GM10266 (cell line): Measurements from ENCODE around the gene DMRTC2.

Experiments
- DNase-seq: peaks from one replicate; pipeline ENCODE4 v3.0.0; 2012; ENCODE audit errors: extremely low spot score
- TF ChIP-seq, protein P1 (sequence below): IDR thresholded peaks from 2 replicates; pipeline ENCODE4 v1.5.1; 2012; ENCODE audit warnings: mild to moderate bottlenecking, low read depth; ENCODE audit not compliant: control insufficient read depth, insufficient read depth; ENCODE audit errors: missing control alignments

DMRTC2 gene

GRCh38 chr19:41876847-41877832 is 32.3 kb downstream of the DMRTC2 start, which contains the start of gene CD79A:
Gene CD79A, plus strand, starts transcription at chr19:41877279. Its CDS starts 26 bp downstream, at chr19:41877305.
- DNase-seq: peak; percentile 83
- TF ChIP-seq, protein P1, sequence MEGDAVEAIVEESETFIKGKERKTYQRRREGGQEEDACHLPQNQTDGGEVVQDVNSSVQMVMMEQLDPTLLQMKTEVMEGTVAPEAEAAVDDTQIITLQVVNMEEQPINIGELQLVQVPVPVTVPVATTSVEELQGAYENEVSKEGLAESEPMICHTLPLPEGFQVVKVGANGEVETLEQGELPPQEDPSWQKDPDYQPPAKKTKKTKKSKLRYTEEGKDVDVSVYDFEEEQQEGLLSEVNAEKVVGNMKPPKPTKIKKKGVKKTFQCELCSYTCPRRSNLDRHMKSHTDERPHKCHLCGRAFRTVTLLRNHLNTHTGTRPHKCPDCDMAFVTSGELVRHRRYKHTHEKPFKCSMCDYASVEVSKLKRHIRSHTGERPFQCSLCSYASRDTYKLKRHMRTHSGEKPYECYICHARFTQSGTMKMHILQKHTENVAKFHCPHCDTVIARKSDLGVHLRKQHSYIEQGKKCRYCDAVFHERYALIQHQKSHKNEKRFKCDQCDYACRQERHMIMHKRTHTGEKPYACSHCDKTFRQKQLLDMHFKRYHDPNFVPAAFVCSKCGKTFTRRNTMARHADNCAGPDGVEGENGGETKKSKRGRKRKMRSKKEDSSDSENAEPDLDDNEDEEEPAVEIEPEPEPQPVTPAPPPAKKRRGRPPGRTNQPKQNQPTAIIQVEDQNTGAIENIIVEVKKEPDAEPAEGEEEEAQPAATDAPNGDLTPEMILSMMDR: no peak

GRCh38 chr19:41877916-41878905 is 33.4 kb downstream of the DMRTC2 start:
- peak; percentile 77 for DNase-seq
- TF ChIP-seq, protein P1: peak; percentile 3

GRCh38 chr19:41879080-41879479 is 34.2 kb downstream of the DMRTC2 start:
- TF ChIP-seq, protein P1: no peak
- DNase-seq: no peak

GRCh38 chr19:41879670-41880328 is 35.0 kb downstream of the DMRTC2 start:
- TF ChIP-seq, protein P1: no peak
- no peak for DNase-seq

DNA sequence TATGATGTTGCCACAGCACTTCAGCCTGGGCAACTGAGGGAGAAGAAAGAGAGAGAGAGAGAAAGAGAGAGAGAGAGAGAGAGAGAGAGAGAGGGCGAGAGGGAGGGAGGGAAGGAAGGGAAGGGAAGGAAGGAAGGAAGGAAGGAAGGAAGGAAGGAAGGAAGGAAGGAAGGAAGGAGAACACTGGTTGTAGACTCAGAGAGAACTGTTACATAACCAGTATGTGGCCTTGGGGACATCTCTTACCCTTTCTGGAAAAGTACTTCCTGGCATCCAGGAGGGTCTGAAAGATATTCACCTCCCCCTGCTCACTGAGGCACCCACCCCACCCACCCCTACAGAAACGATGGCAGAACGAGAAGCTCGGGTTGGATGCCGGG is 35.5 kb downstream of the DMRTC2 start:
- DNase-seq: no peak
- TF ChIP-seq, protein P1: no peak

DNA sequence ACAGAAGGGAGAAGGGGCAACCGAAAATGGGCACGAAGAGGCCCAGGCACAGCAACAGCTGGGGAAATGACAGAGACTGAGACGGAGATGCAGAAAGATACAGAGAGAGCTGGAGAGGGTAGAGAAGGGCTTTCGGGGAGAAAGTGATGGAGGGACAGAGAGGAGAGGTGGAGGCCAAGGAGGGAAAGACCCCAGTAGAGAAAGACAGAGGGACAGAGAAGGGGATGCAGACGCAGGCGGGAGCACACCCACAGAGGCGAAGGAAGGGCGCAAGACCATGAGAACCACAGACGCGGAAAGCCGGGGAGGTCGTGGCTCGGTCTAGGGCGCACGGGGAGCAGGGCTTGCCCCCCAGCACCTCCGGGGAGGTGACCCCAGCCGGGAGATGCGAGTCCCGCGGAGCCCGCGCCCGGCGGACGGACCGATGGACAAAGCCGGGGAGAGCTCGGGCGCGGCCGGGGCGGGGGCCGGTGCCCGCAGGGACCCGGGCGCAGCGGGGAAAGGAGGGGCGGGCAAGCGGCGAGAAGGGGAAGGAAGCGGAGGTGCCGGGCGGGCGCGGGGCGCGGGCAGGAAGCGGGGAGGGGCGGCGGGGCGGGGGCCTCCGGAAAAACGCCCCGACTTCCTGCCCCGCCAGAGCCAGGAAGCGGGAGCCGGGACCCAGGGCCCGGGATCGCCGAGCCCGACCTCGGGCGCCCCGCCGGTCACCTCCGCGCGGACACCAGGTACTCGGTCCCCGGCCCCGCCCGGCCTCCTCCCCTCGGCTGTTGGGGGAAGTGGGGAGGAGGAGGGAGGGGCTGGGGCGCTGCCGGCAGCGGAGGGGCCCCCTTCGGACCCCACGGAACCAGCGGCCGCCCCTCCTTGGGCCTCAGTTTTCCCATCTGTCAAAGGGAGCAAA is 38.0 kb downstream of the DMRTC2 start, which contains the start of gene ARHGEF1:
TSS of gene ARHGEF1 (plus strand) at position 617 of the 895 bp plus-strand sequence. CDS start 4,899 bp downstream, outside the sequence.
- DNase-seq: peak; percentile 68
- TF ChIP-seq, protein P1: no peak
